WERI-Rb-1 (cell line): ENCODE data around the gene COPS8.

ENCODE experiments used
- DNase-seq: peaks from one replicate; pipeline ENCODE4 v3.0.0-alpha.2; 2020
- H3K27ac ChIP-seq: fragments of 250-450 bp; sonication (Bioruptor Pico); 2 replicates; pipeline ENCODE4 v1.5.1; 2020; ENCODE audit warnings: mild to moderate bottlenecking, moderate library complexity
- H3K27me3 ChIP-seq: fragments of 250-450 bp; sonication (Bioruptor Pico); 2 replicates; pipeline ENCODE4 v1.5.1; 2021; ENCODE audit warnings: mild to moderate bottlenecking, low read depth, moderate library complexity; ENCODE audit not compliant: insufficient read depth, severe bottlenecking
- H3K36me3 ChIP-seq: fragments of 250-450 bp; sonication (Bioruptor Pico); 2 replicates; pipeline ENCODE4 v1.5.1; 2020; ENCODE audit warnings: mild to moderate bottlenecking, moderate library complexity
- H3K4me3 ChIP-seq: 2 replicates; pipeline ENCODE4 v1.5.1; 2011; ENCODE audit warnings: low read depth, mild to moderate bottlenecking, control low read depth, low read length
- H3K9me3 ChIP-seq: fragments of 250-450 bp; sonication (Bioruptor Pico); 2 replicates; pipeline ENCODE4 v1.5.1; 2021; ENCODE audit warnings: mild to moderate bottlenecking, moderate library complexity; ENCODE audit not compliant: severe bottlenecking
- CTCF ChIP-seq: IDR thresholded peaks from 2 replicates; pipeline ENCODE4 v1.5.1; 2011; ENCODE audit warnings: low read depth, mild to moderate bottlenecking, control low read depth, inconsistent platforms, low read length

The COPS8 gene

GRCh38 chr2:237131749-237132533, 46.3 kb downstream of the COPS8 start:
- DNase-seq = no peak
- H3K27me3 ChIP-seq = no peaks in the 10 kb centered on the region
- H3K36me3 ChIP-seq = no peaks in the 10 kb centered on the region
- H3K4me3 ChIP-seq = no peak overlapping the region
- H3K27ac ChIP-seq = no peak overlapping the region
- no peak for TF ChIP-seq CTCF
- peaks cover 3% of the 10 kb centered on the region for H3K9me3 ChIP-seq

GRCh38 chr2:237132799-237133198, 47.1 kb downstream of the COPS8 start:
- DNase-seq = no peak
- H3K27ac ChIP-seq = no peak overlapping the region

GRCh38 chr2:237134321-237135230, 48.9 kb downstream of the COPS8 start:
- no peak overlapping the region for H3K27ac ChIP-seq
- no peak overlapping the region for H3K4me3 ChIP-seq
- H3K27me3 ChIP-seq = no peaks in the 10 kb centered on the region
- H3K9me3 ChIP-seq = no peaks in the 10 kb centered on the region
- TF ChIP-seq CTCF = no peak
- no peak for DNase-seq
- H3K36me3 ChIP-seq = no peaks in the 10 kb centered on the region

More at GRCh38 chr2:237132799-237133198, 47.1 kb downstream of the COPS8 start:
- peak; percentile 58 for TF ChIP-seq CTCF
- H3K9me3 ChIP-seq = peaks cover 3% of the 10 kb centered on the region
- H3K36me3 ChIP-seq = no peaks in the 10 kb centered on the region
- H3K27me3 ChIP-seq = no peaks in the 10 kb centered on the region
- no peak overlapping the region for H3K4me3 ChIP-seq

GRCh38 chr2:237136824-237137223, 51.1 kb downstream of the COPS8 start:
- Histone ChIP-seq H3K9me3 (no peaks in the 10 kb centered on the region), H3K27me3 (no peaks in the 10 kb centered on the region), H3K36me3 (no peaks in the 10 kb centered on the region), H3K4me3 (no peak overlapping the region), H3K27ac (no peak overlapping the region)
- no peak for TF ChIP-seq CTCF
- DNase-seq = no peak

- no peaks in the 10 kb centered on the region for H3K9me3 ChIP-seq
- no peak overlapping the region for H3K27ac ChIP-seq
- DNase-seq = peak; percentile 16
- no peak overlapping the region for H3K4me3 ChIP-seq
- no peak for TF ChIP-seq CTCF
- no peaks in the 10 kb centered on the region for H3K36me3 ChIP-seq
- no peaks in the 10 kb centered on the region for H3K27me3 ChIP-seq
These were observed 52.1 kb downstream of the COPS8 start for GRCh38 chr2:237137626-237138323.
